Cardiac atrium fibroblast (primary cell): Measurements from ENCODE around the gene ZWINT. TPM values are rescaled to one million over a fixed set of nuclear protein-coding genes. Genes with fewer than 3 reads are reported as not detected.

ENCODE experiments used
- total RNA-seq: library from RNA; depleted of rRNA; stranded (reverse); fragments of >200 nt; gene quantifications from 2 replicates; pipeline ENCODE4 v1.2.3, GENCODE V29; 2015

Gene ZWINT, protein sequence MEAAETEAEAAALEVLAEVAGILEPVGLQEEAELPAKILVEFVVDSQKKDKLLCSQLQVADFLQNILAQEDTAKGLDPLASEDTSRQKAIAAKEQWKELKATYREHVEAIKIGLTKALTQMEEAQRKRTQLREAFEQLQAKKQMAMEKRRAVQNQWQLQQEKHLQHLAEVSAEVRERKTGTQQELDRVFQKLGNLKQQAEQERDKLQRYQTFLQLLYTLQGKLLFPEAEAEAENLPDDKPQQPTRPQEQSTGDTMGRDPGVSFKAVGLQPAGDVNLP
- total RNA-seq: 10.2 and 17.1 TPM in 2 replicates

DNA sequence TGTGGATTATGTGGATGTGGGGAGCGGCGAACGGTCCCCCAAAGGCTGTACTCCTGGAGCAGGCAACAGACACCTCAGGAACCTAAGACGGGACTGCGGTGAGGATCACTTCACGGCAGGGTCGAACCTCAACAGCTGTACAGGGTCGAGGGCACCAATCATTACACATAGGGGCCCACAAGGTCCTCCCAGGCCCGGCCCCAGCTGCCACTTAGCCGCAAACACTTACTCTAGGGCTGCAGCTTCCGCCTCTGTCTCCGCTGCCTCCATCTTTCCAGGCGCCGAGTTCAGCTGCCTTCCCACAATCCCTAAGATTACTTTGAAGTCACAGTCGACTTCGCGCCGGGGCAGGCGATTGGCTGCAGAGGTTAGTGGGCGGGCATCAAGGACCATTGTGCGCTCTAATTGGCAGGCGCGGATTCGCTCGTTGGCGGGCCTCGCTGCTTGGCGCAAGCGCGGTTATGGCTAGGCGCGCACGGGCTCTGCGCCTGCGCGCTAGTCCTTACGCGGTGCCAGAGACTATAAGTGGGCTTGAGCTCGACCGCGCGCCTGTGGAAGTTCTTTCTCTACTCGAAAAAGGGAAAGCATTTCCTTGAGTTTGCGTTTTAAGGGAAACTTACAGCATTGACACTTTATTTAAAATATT, at the start of gene ZWINT:
ZWINT (minus strand) TSS at position 293 of the 646 bp plus-strand sequence; CDS start at position 270, 23 bp downstream.

